Fibroblast of pulmonary artery (primary cell): ENCODE measurements around the gene MBD3.
"Not testable (repeated sequence)": the region's sequence is repeated elsewhere in the genome, so short reads cannot be mapped to it uniquely, and the experiment has no call there.

Source experiments
- DNase-seq: peaks from one replicate; pipeline ENCODE4 v3.0.0-alpha.2; 2010; ENCODE audit warnings: low read depth
- H3K4me3 ChIP-seq: replicated peaks from 2 replicates; pipeline ENCODE4 v1.5.1; 2011; ENCODE audit warnings: low read depth, mild to moderate bottlenecking, control low read depth, low read length, moderate library complexity
- CTCF ChIP-seq: IDR thresholded peaks from 2 replicates; pipeline ENCODE4 v1.5.1; 2011; ENCODE audit warnings: mild to moderate bottlenecking, control low read depth, low read length, inconsistent platforms; ENCODE audit errors: missing control alignments

The MBD3 gene

GRCh38 chr19:1551068-1552040, 41.3 kb downstream of the MBD3 start:
- TF ChIP-seq CTCF: no peak

GRCh38 chr19:1549332-1549945, 43.2 kb downstream of the MBD3 start:
- no peak for TF ChIP-seq CTCF
- no peak overlapping the region for H3K4me3 ChIP-seq
- DNase-seq: no peak

More at GRCh38 chr19:1551068-1552040, 41.3 kb downstream of the MBD3 start:
- H3K4me3 ChIP-seq: no peak overlapping the region
- DNase-seq: no peak

GRCh38 chr19:1540365-1540925, 52.2 kb downstream of the MBD3 start:
- TF ChIP-seq CTCF: no peak
- H3K4me3 ChIP-seq: no peak overlapping the region
- no peak for DNase-seq

GRCh38 chr19:1539749-1540148, 52.9 kb downstream of the MBD3 start:
- DNase-seq, H3K4me3 ChIP-seq: not testable (repeated sequence)

GRCh38 chr19:1538978-1539377, 53.7 kb downstream of the MBD3 start:
- TF ChIP-seq CTCF: no peak

GRCh38 chr19:1535699-1536098, 57.0 kb downstream of the MBD3 start:
- not testable (repeated sequence) for H3K4me3 ChIP-seq, DNase-seq

More at GRCh38 chr19:1538978-1539377, 53.7 kb downstream of the MBD3 start:
- DNase-seq: no peak
- no peak overlapping the region for H3K4me3 ChIP-seq

- H3K4me3 ChIP-seq: no peak overlapping the region
- no peak for DNase-seq
- no peak for TF ChIP-seq CTCF
Observed at GRCh38 chr19:1534972-1535371, 57.7 kb downstream of the MBD3 start.
